Activated gamma-delta T cell (primary cell): ENCODE data around the gene SLC7A6OS.

Source experiments
- DNase-seq: peaks from one replicate; lab custom pipeline; 2025; lab: John Stamatoyannopoulos, UW

Gene SLC7A6OS

GRCh38 chr16:68344252-68344651 is 33.5 kb upstream of the SLC7A6OS start:
- no peak for DNase-seq

GRCh38 chr16:68343137-68343536 is 32.4 kb upstream of the SLC7A6OS start:
- no peak for DNase-seq

GRCh38 chr16:68342620-68343019 is 31.9 kb upstream of the SLC7A6OS start:
- no peak for DNase-seq

GRCh38 chr16:68339214-68339613 is 28.5 kb upstream of the SLC7A6OS start:
- DNase-seq = no peak

GRCh38 chr16:68338326-68339119 is 27.8 kb upstream of the SLC7A6OS start:
- no peak for DNase-seq

- DNase-seq = no peak
Observed at GRCh38 chr16:68335175-68335574, 24.4 kb upstream of the SLC7A6OS start.

GRCh38 chr16:68332411-68333121 is 21.8 kb upstream of the SLC7A6OS start:
- no peak for DNase-seq

- no peak for DNase-seq
Observed at GRCh38 chr16:68331879-68332410, 21.2 kb upstream of the SLC7A6OS start.

GRCh38 chr16:68328860-68329390 is 18.2 kb upstream of the SLC7A6OS start:
- DNase-seq = no peak

GRCh38 chr16:68328151-68328859 is 17.6 kb upstream of the SLC7A6OS start:
- DNase-seq = no peak

GRCh38 chr16:68324780-68325357 is 14.1 kb upstream of the SLC7A6OS start:
- no peak for DNase-seq

- no peak for DNase-seq
Observed at GRCh38 chr16:68324336-68324735, 13.6 kb upstream of the SLC7A6OS start.

GRCh38 chr16:68319185-68319908 is 8.6 kb upstream of the SLC7A6OS start:
- no peak for DNase-seq

- no peak for DNase-seq
Observed at GRCh38 chr16:68313116-68313515, 2.4 kb upstream of the SLC7A6OS start.

GRCh38 chr16:68310437-68310773 is 341 bp downstream of the SLC7A6OS start:
- DNase-seq = no peak

GRCh38 chr16:68309799-68310198 is 947 bp downstream of the SLC7A6OS start:
- no peak for DNase-seq

GRCh38 chr16:68306633-68307032 is 4.1 kb downstream of the SLC7A6OS start:
- DNase-seq = no peak

GRCh38 chr16:68300734-68301459 is 9.8 kb downstream of the SLC7A6OS start:
- DNase-seq = no peak

GRCh38 chr16:68299571-68300453 is 10.9 kb downstream of the SLC7A6OS start:
- DNase-seq = no peak
